GM12864 (cell line): Measurements from ENCODE around the gene PDXDC1.
"Not testable (repeated sequence)": the region's sequence is repeated elsewhere in the genome, so short reads cannot be mapped to it uniquely, and the experiment has no call there.

ENCODE experiments used
- DNase-seq: peaks from one replicate; pipeline ENCODE4 v3.0.0-alpha.2; 2011; ENCODE audit warnings: low read depth
- H3K4me3 ChIP-seq: 2 replicates; pipeline ENCODE4 v1.5.1; 2011; ENCODE audit warnings: mild to moderate bottlenecking, low read depth, low read length, control low read depth
- TF ChIP-seq, protein P1 (sequence below): IDR thresholded peaks from 2 replicates; pipeline ENCODE4 v1.5.1; 2011; ENCODE audit warnings: low read depth, mild to moderate bottlenecking, moderate library complexity, low read length, control low read depth, inconsistent platforms; ENCODE audit errors: missing control alignments

Gene PDXDC1

DNA sequence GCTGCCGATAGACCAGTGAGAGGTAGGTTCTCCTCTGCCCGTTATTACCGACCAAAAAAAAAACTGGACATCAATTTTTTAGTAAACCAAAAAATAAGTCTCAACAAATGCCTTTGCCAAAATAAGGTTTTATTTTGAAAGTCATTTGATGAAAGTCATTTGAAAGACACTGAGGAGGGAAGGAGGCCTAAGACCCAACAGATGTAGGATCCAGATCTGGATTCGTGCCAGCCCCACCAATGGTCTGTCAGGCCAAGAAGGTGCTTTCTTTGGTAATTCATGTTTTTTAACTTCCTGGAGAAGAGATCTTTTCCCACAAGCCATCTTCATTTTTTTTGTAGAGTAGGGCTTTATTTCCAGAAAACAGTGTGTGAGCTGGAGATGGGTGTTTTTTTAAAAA is 62.9 kb downstream of the PDXDC1 start:
- no peak overlapping the region for H3K4me3 ChIP-seq
- DNase-seq, result no peak
- TF ChIP-seq, protein P1, sequence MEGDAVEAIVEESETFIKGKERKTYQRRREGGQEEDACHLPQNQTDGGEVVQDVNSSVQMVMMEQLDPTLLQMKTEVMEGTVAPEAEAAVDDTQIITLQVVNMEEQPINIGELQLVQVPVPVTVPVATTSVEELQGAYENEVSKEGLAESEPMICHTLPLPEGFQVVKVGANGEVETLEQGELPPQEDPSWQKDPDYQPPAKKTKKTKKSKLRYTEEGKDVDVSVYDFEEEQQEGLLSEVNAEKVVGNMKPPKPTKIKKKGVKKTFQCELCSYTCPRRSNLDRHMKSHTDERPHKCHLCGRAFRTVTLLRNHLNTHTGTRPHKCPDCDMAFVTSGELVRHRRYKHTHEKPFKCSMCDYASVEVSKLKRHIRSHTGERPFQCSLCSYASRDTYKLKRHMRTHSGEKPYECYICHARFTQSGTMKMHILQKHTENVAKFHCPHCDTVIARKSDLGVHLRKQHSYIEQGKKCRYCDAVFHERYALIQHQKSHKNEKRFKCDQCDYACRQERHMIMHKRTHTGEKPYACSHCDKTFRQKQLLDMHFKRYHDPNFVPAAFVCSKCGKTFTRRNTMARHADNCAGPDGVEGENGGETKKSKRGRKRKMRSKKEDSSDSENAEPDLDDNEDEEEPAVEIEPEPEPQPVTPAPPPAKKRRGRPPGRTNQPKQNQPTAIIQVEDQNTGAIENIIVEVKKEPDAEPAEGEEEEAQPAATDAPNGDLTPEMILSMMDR, result no peak

DNA sequence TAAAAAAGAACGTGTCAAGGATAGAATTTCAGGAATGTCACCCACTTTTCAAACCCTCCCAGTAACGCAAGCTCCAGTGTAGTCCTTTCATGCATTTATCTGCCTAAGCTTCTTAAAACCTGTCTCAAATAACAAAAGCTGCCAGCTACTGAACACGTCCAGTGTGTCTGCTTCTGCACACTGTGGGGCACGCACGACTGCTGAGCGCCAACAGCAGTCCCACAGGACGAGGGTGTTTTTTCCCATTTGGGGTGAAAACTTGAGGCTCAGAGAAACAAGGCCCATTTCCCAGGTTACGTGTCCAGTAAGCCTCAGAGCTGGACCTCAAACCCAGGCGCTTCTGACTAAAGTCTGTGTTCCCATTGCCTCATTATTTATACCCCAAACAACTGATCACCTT is 63.9 kb downstream of the PDXDC1 start:
- no peak for DNase-seq
- TF ChIP-seq, protein P1, result no peak
- H3K4me3 ChIP-seq, result no peak overlapping the region

DNA sequence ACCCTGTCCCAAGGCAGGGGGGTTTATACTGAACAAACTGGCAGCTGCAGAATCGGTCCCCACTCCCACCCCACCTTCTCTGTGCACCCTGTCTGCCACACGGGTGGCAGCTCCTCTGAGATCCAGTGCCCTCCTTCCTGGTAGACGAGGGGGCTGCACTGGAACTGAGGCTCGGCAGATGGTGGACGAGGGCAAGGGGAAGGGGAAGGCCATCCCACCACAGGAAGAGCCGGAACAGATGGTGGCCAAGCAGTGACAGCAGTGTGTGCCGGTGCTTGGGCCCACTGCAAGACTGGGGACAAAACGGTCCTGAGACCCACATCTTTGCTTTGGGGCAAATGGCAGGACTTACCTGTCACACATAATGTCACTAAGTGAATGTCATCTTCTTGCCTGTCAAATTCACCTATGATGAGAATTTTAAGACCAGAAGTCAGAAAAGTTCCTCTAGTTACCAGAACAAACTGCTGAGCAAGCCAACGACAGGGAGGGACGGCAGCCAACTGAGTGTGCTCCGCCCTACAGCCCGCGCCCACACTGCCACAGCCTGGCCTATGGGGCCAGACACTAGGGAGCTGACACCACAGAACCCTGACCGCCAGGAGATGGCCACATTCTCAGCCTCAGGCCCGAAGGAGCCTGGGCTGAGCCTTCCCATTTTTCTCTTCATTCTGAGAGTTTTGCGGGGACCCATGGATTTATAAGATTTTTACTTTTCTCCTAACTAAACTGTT is 66.6 kb downstream of the PDXDC1 start:
- no peak overlapping the region for H3K4me3 ChIP-seq
- DNase-seq, result no peak
- TF ChIP-seq, protein P1, result no peak

- TF ChIP-seq, protein P1, result no peak
- no peak overlapping the region for H3K4me3 ChIP-seq
- no peak for DNase-seq
Observed at GRCh38 chr16:15043344-15043743, 68.5 kb downstream of the PDXDC1 start.

GRCh38 chr16:15044286-15044685 is 69.5 kb downstream of the PDXDC1 start:
- no peak for DNase-seq
- TF ChIP-seq, protein P1, result no peak
- no peak overlapping the region for H3K4me3 ChIP-seq

DNA sequence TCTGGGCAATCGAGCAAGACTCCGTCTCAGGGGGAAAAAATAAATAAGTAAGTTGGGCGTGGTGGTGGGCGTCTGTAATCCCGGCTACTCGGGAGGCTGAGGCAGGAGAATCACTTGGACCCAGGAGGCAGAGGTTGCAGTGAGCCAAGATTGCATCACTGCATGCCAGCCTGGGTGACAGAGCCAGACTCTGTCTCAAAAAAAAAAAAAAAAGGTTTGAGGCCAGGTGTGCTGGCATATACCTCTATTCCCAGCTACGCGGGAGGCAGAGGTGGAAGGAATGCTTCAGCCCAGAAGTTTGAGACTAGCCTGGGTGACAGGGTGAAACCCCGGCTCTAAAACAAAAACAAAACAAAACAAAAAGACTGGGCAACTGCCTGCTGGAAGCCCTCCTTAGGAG is 70.4 kb downstream of the PDXDC1 start:
- not testable (repeated sequence) for DNase-seq, H3K4me3 ChIP-seq

DNA sequence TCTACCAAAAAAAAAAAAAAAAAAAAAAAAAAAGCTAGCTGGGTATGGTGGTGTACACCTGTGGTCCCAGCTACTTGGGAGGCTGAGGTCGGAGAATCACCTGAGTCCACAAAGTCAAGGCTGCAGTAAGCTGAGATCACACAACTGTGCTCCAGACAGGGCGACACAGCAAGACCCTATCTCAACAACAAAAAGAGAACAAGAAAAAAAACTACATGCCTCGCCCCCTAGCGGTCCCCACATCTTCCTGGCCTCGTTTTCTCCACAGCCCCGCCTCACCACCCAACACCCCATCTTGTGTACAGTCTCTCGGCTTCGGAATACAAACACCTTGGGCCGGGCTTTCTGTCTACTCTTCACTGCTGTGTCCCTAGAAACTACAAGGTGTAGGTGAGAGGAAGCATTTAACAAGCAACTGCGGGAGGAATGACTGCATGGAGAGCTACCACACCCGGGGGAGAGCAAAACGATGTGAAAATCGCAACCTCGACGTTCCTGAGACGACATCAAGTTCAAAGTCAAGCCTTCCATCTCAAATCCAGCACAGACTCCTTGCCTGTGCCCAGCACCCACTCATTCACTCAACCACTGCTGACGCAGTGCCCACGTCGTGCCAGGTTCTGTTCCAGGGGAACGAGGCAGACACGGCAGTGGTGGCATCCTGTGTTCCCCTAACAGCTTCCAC is 72.0 kb downstream of the PDXDC1 start:
- no peak overlapping the region for H3K4me3 ChIP-seq
- TF ChIP-seq, protein P1, result no peak
- no peak for DNase-seq
